ENCODE data around the gene PHAF1. TPM values are rescaled to one million over a fixed set of nuclear protein-coding genes. Genes with fewer than 3 reads are reported as not detected.

Gene PHAF1
- total and polyA plus RNA-seq, 9 of the 15 experiments (the other 6 are each of a cell fraction or from before 2014, with no cell fraction given) = 5.1 to 25.4 (median 13.8) TPM

- peaks cover 11% of the 10 kb centered on the region for H3K79me2 ChIP-seq (ENCODE audit: control insufficient read depth, insufficient read depth, low read length)
- H3K4me3 ChIP-seq = no peak overlapping the region
- H2AFZ ChIP-seq (ENCODE audit: low read depth, low read length) = no peak overlapping the region
- peaks cover 16 to 53% of the 10 kb centered on the region in 2 experiments for H3K4me1 ChIP-seq (replicated peaks in 1 of 2; ENCODE audit: control insufficient read depth in 2 of 2, insufficient read depth in 2 of 2, low read length in 2 of 2)
- ATAC-seq (no peak), FAIRE-seq (no peak), DNase-seq (ENCODE audit: extremely low read depth in 1 of 4, low spot score in 3 of 4) (no peak)
- no peaks in the 10 kb centered on the region; the same call in 2 of the 3 replicates for H3K36me3 ChIP-seq (ENCODE audit: control insufficient read depth, insufficient read depth, low read length)
- in situ Hi-C loops (cut with MboI) (loop anchor here (5.0 to 25.0 kb wide), 2 partner anchors 137 to 192 kb away; partner anchors contain the start of gene CES3), intact Hi-C loops (cut with micrococcal nuclease) (loop anchor here (1.0 to 5.0 kb wide), 2 partner anchors 136 to 177 kb away; no protein-coding TSS in a partner anchor)
- H3K9ac ChIP-seq (ENCODE audit: insufficient read depth in 1 of 2, low read depth in 2 of 2, low read length in 2 of 2) = peak overlapping the region in 1 of 2 experiments; percentile 78; a peak in 2 of 4 replicates
- H3K4me2 ChIP-seq (ENCODE audit: insufficient read depth, low read length) = peak overlapping the region; percentile 65; the same call in 1 of the 2 replicates
- no peaks in the 10 kb centered on the region for H3K9me3 ChIP-seq (replicated peaks; ENCODE audit: control insufficient read depth, insufficient read depth, low read depth, low read length)
- H4K20me1 ChIP-seq (replicated peaks; ENCODE audit: control insufficient read depth, insufficient read depth, low read length) = peaks cover 16% of the 10 kb centered on the region
- H3K27ac ChIP-seq (ENCODE audit: extremely low read depth, low read depth, low read length) = no peak overlapping the region
- WGBS (ENCODE audit: insufficient coverage, low coverage, missing lambda C conversion rate) = 57% methylated on average over 21 of the region's 61 CpGs
- no peaks in the 10 kb centered on the region for H3K27me3 ChIP-seq (ENCODE audit: control insufficient read depth in 2 of 2, insufficient read depth in 2 of 2, low read length in 2 of 2)
- CTCF ChIA-PET (ENCODE audit: low intra/inter-chr PET ratio) = interaction anchor here (0.6 to 3.2 kb wide), 9 partner anchors 15 to 218 kb away, joined by 3 to 29 read pairs (median 3); no protein-coding TSS in a partner anchor
- POLR2A ChIA-PET = interaction anchor here (0.6 to 1.3 kb wide), 7 partner anchors 20 to 371 kb away, joined by 3 read pairs; no protein-coding TSS in a partner anchor
- H3K9me1 ChIP-seq (ENCODE audit: control insufficient read depth, insufficient read depth, low read length) = no peaks in the 10 kb centered on the region
- BruUV-seq (replicated peaks) = no TSS peak
- TF ChIP-seq NFIC (IDR thresholded peaks at IDR 0.05) (no peak), MAFF (IDR thresholded peaks at IDR 0.05; ENCODE audit: low read length) (no peak), POLR2G (IDR thresholded peaks at IDR 0.05; ENCODE audit: low read depth, low read length) (peak; percentile 29; the same call in 1 of the 2 replicates), THAP12 (CRISPR knock-in tag; IDR thresholded peaks at IDR 0.05) (no peak), FOXK2 (conservative IDR thresholded peaks at IDR 0.05 in 1 of 2, IDR thresholded peaks at IDR 0.05 in 1 of 2; ENCODE audit: low read depth in 2 of 2) (no peak), HDAC2 (IDR thresholded peaks at IDR 0.05) (no peak), ZC3H11A (IDR thresholded peaks at IDR 0.05; ENCODE audit: low read depth, low read length) (no peak), ATF7 (IDR thresholded peaks at IDR 0.05) (no peak), CHD1 (IDR thresholded peaks at IDR 0.05; ENCODE audit: low read length) (no peak), NELFE (IDR thresholded peaks at IDR 0.05; ENCODE audit: insufficient read depth, insufficient read length) (no peak), MCM5 (IDR thresholded peaks at IDR 0.05; ENCODE audit: low read depth) (no peak), RBFOX2 (IDR thresholded peaks at IDR 0.05; ENCODE audit: low read depth, low read length) (no peak), RBM22 (IDR thresholded peaks at IDR 0.05; ENCODE audit: low read depth, low read length, poor library complexity, severe bottlenecking) (peak; percentile 2), SIRT6 (IDR thresholded peaks at IDR 0.05; ENCODE audit: low read depth, low read length) (no peak), ZNF695 (CRISPR knock-in tag; IDR thresholded peaks at IDR 0.05) (no peak), ZFP36 (IDR thresholded peaks at IDR 0.05; ENCODE audit: low read depth, low read length, partially characterized antibody) (no peak), ZC3H8 (IDR thresholded peaks at IDR 0.05) (no peak)
These were observed 45.0 kb downstream of the PHAF1 start for GRCh38 chr16:67154578-67155294.

Data from K562 (cell line).